ENCODE data around the gene ABCB11.

Gene ABCB11

GRCh38 chr2:168915441-168916330 is 115.4 kb downstream of the ABCB11 start:
- Mint-ChIP-seq H3K4me3 (no peak overlapping the region), H3K9me3 (no peaks in the 10 kb centered on the region), H3K27ac (no peak overlapping the region)

GRCh38 chr2:168913495-168913894 is 117.6 kb downstream of the ABCB11 start:
- H3K4me3 Mint-ChIP-seq = no peak overlapping the region
- ATAC-seq (no peak), DNase-seq (ENCODE audit: low spot score in 2 of 2) (no peak)
- H3K4me1 Mint-ChIP-seq = no peaks in the 10 kb centered on the region
- no peaks in the 10 kb centered on the region for H3K36me3 Mint-ChIP-seq
- H3K27ac Mint-ChIP-seq = no peak overlapping the region
- no peaks in the 10 kb centered on the region for H3K9me3 Mint-ChIP-seq

More at GRCh38 chr2:168915441-168916330, 115.4 kb downstream of the ABCB11 start:
- Mint-ChIP-seq H3K4me1 (no peaks in the 10 kb centered on the region), H3K36me3 (no peaks in the 10 kb centered on the region)
- DNase-seq (ENCODE audit: low spot score in 2 of 2) (no peak), ATAC-seq (peak; percentile 79)

- Mint-ChIP-seq H3K4me3 (no peak overlapping the region), H3K36me3 (no peaks in the 10 kb centered on the region), H3K27ac (no peak overlapping the region), H3K4me1 (no peaks in the 10 kb centered on the region), H3K9me3 (no peaks in the 10 kb centered on the region)
- no peak for DNase-seq (ENCODE audit: low spot score in 2 of 2)
- ATAC-seq = no peak
Observed at GRCh38 chr2:168912901-168913369, 118.2 kb downstream of the ABCB11 start.

GRCh38 chr2:168912466-168912865 is 118.7 kb downstream of the ABCB11 start:
- DNase-seq (ENCODE audit: low spot score in 2 of 2) (no peak), ATAC-seq (no peak)
- Mint-ChIP-seq H3K4me1 (no peaks in the 10 kb centered on the region), H3K36me3 (no peaks in the 10 kb centered on the region), H3K4me3 (no peak overlapping the region), H3K27ac (no peak overlapping the region), H3K9me3 (no peaks in the 10 kb centered on the region)

GRCh38 chr2:168910330-168910729 is 120.8 kb downstream of the ABCB11 start:
- H3K9me3 Mint-ChIP-seq = no peaks in the 10 kb centered on the region
- DNase-seq (ENCODE audit: low spot score in 2 of 2) (no peak), ATAC-seq (no peak)
- no peak overlapping the region for H3K4me3 Mint-ChIP-seq
- H3K4me1 Mint-ChIP-seq = no peaks in the 10 kb centered on the region
- no peak overlapping the region for H3K27ac Mint-ChIP-seq
- no peaks in the 10 kb centered on the region for H3K36me3 Mint-ChIP-seq

- DNase-seq (ENCODE audit: low spot score in 2 of 2) (no peak), ATAC-seq (no peak)
- no peaks in the 10 kb centered on the region for H3K9me3 Mint-ChIP-seq
- no peak overlapping the region for H3K27ac Mint-ChIP-seq
- H3K36me3 Mint-ChIP-seq = no peaks in the 10 kb centered on the region
- H3K4me3 Mint-ChIP-seq = no peak overlapping the region
- H3K4me1 Mint-ChIP-seq = no peaks in the 10 kb centered on the region
Observed at GRCh38 chr2:168907940-168908662, 123.0 kb downstream of the ABCB11 start.

- H3K9me3 Mint-ChIP-seq = no peaks in the 10 kb centered on the region
- H3K36me3 Mint-ChIP-seq = no peaks in the 10 kb centered on the region
- no peak overlapping the region for H3K4me3 Mint-ChIP-seq
- no peak overlapping the region for H3K27ac Mint-ChIP-seq
- DNase-seq (ENCODE audit: low spot score in 2 of 2) (no peak), ATAC-seq (no peak)
- H3K4me1 Mint-ChIP-seq = no peaks in the 10 kb centered on the region
Observed at GRCh38 chr2:168904358-168904757, 126.8 kb downstream of the ABCB11 start.

- ATAC-seq = no peak
- Mint-ChIP-seq H3K27ac (no peak overlapping the region), H3K4me1 (no peaks in the 10 kb centered on the region), H3K36me3 (no peaks in the 10 kb centered on the region), H3K4me3 (no peak overlapping the region), H3K9me3 (no peaks in the 10 kb centered on the region)
- DNase-seq (ENCODE audit: low spot score in 2 of 2) = no peak
Observed at GRCh38 chr2:168903888-168904287, 127.2 kb downstream of the ABCB11 start.

GRCh38 chr2:168901003-168901402 is 130.1 kb downstream of the ABCB11 start, which contains the start of gene G6PC2:
TSS of gene G6PC2 (plus strand) at chr2:168901291. CDS start at chr2:168901332, 41 bp downstream.
- no peaks in the 10 kb centered on the region for H3K36me3 Mint-ChIP-seq
- H3K4me3 Mint-ChIP-seq = no peak within 1 kb of the TSS
- H3K4me1 Mint-ChIP-seq = no peaks in the 10 kb centered on the region
- no peak for DNase-seq (ENCODE audit: low spot score in 2 of 2)
- H3K9me3 Mint-ChIP-seq = no peaks in the 10 kb centered on the region
- no peak within 1 kb of the TSS for H3K27ac Mint-ChIP-seq
- no peak for ATAC-seq

- DNase-seq (ENCODE audit: low spot score in 2 of 2) (no peak), ATAC-seq (no peak)
- H3K4me1 Mint-ChIP-seq = no peaks in the 10 kb centered on the region
- no peak overlapping the region for H3K27ac Mint-ChIP-seq
- H3K36me3 Mint-ChIP-seq = no peaks in the 10 kb centered on the region
- H3K9me3 Mint-ChIP-seq = no peaks in the 10 kb centered on the region
- no peak overlapping the region for H3K4me3 Mint-ChIP-seq
Observed at GRCh38 chr2:168897449-168897848, 133.7 kb downstream of the ABCB11 start.

- H3K4me1 Mint-ChIP-seq = no peaks in the 10 kb centered on the region
- ATAC-seq = no peak
- no peaks in the 10 kb centered on the region for H3K9me3 Mint-ChIP-seq
- H3K27ac Mint-ChIP-seq = no peak overlapping the region
- no peak for DNase-seq (ENCODE audit: low spot score in 2 of 2)
- H3K4me3 Mint-ChIP-seq = no peak overlapping the region
- no peaks in the 10 kb centered on the region for H3K36me3 Mint-ChIP-seq
Observed at GRCh38 chr2:168896783-168897182, 134.3 kb downstream of the ABCB11 start.

- DNase-seq (ENCODE audit: low spot score in 2 of 2) = no peak
- H3K4me1 Mint-ChIP-seq = peaks cover 1% of the 10 kb centered on the region
- H3K9me3 Mint-ChIP-seq = no peaks in the 10 kb centered on the region
- H3K27ac Mint-ChIP-seq = no peak overlapping the region
- no peak overlapping the region for H3K4me3 Mint-ChIP-seq
- no peaks in the 10 kb centered on the region for H3K36me3 Mint-ChIP-seq
- ATAC-seq = no peak
Observed at GRCh38 chr2:168895771-168896170, 135.4 kb downstream of the ABCB11 start.

- DNase-seq (ENCODE audit: low spot score in 2 of 2) (no peak), ATAC-seq (no peak)
- H3K27ac Mint-ChIP-seq = no peak overlapping the region
- H3K9me3 Mint-ChIP-seq = no peaks in the 10 kb centered on the region
- H3K4me1 Mint-ChIP-seq = peaks cover 10% of the 10 kb centered on the region
- peaks cover 8% of the 10 kb centered on the region for H3K36me3 Mint-ChIP-seq
- H3K4me3 Mint-ChIP-seq = no peak overlapping the region
Observed at GRCh38 chr2:168894720-168895119, 136.4 kb downstream of the ABCB11 start.

- Mint-ChIP-seq H3K36me3 (peaks cover 9% of the 10 kb centered on the region), H3K27ac (no peak overlapping the region), H3K4me3 (no peak overlapping the region), H3K9me3 (no peaks in the 10 kb centered on the region), H3K4me1 (peaks cover 10% of the 10 kb centered on the region)
- ATAC-seq (no peak), DNase-seq (ENCODE audit: low spot score in 2 of 2) (no peak)
Observed at GRCh38 chr2:168894101-168894500, 137.0 kb downstream of the ABCB11 start.

GRCh38 chr2:168892327-168892726 is 138.8 kb downstream of the ABCB11 start:
- Mint-ChIP-seq H3K9me3 (no peaks in the 10 kb centered on the region), H3K4me3 (no peak overlapping the region), H3K36me3 (peaks cover 19% of the 10 kb centered on the region), H3K27ac (no peak overlapping the region), H3K4me1 (peaks cover 10% of the 10 kb centered on the region)
- no peak for DNase-seq (ENCODE audit: low spot score in 2 of 2)
- no peak for ATAC-seq
